DOHH2 (cell line): Measurements from ENCODE around the gene OR11A1.

ENCODE experiments used
- CTCF ChIP-seq: fragments of 200-600 bp; sonication (generic); IDR thresholded peaks from one replicate; pipeline ENCODE4 v1.5.1; 2014; ENCODE audit warnings: antibody characterized with exemption, mild to moderate bottlenecking, low read depth, low read length; ENCODE audit not compliant: poor library complexity, severe bottlenecking
- EZH2phosphoT487 ChIP-seq: fragments of 200-600 bp; sonication (generic); IDR thresholded peaks from 2 replicates; pipeline ENCODE4 v1.6.1; 2017; ENCODE audit warnings: borderline replicate concordance, mild to moderate bottlenecking, antibody characterized with exemption, low read length, moderate library complexity, mixed read lengths

- TF ChIP-seq CTCF (no peak), EZH2phosphoT487 (no peak)
These were observed 48.9 kb upstream of the OR11A1 start for GRCh38 chr6:29505808-29506207.
